HepG2 (cell line): ENCODE data around the gene C1orf21. TPM values are rescaled to one million over a fixed set of nuclear protein-coding genes. Genes with fewer than 3 reads are reported as not detected.

Source experiments
- ATAC-seq: fragments of 200-7000 bp; cut with Tn5 transposase; 3 replicates; pipeline ENCODE4 v1.9.1; 2020; ENCODE audit warnings: mild to moderate bottlenecking, moderate library complexity
- Bru-seq: library from RNA; stranded (reverse); fragments of 400-500 nt; gene quantifications from one replicate; lab custom pipeline; 2021; lab: Mats Ljungman, UMichigan
- BruChase-seq, 2 experiments: library from RNA; stranded (reverse); fragments of 400-500 nt; gene quantifications; one replicate each; lab custom pipeline; 2021; lab: Mats Ljungman, UMichigan
- BruUV-seq: library from RNA; stranded (reverse); fragments of 400-500 nt; replicated peaks from 2 replicates; lab custom pipeline; 2021; lab: Mats Ljungman, UMichigan
- CTCF ChIA-PET: fragments of 300-600 bp; formaldehyde crosslinking; extraction: SDS; loops from one replicate; lab custom pipeline; 2021; ENCODE audit warnings: low total read pairs, inconsistent platforms, low intra/inter-chr PET ratio; lab: Yijun Ruan, JAX
- POLR2A ChIA-PET: fragments of 350-600 bp; sonication (Branson Sonifier 250); formaldehyde crosslinking; loops from one replicate; lab custom pipeline; 2020; ENCODE audit warnings: antibody characterized with exemption, inconsistent platforms; lab: Yijun Ruan, JAX
- DNase-seq: peaks from one replicate; pipeline ENCODE4 v3.0.0-alpha.2; 2015; ENCODE audit warnings: low spot score
- FAIRE-seq: peaks from 3 replicates; lab custom pipeline; 2011; peaks lifted over from hg19 to GRCh38; lab: Jason Lieb, UNC
- H2AFZ ChIP-seq: one replicate; pipeline ENCODE4 v1.6.1; 2011; ENCODE audit warnings: low read length, inconsistent platforms
- H3K27ac ChIP-seq: fragments of 300-600 bp; 3 replicates; pipeline ENCODE4 v1.8.0; 2011; ENCODE audit warnings: mixed run types, mild to moderate bottlenecking, mixed read lengths, low read length, inconsistent platforms; ENCODE audit not compliant: insufficient read depth; ENCODE audit errors: extremely low read length
- H3K27me3 ChIP-seq, 2 experiments: fragments of 200-600 bp in 1 of 2; 2 replicates in 1 of 2; 3 replicates in 1 of 2; pipeline versions ENCODE4 v1.6.0 to v1.8.0; 2011; ENCODE audit warnings: low read length in 2 of 2, mild to moderate bottlenecking in 2 of 2, moderate library complexity in 2 of 2, inconsistent platforms in 1 of 2; ENCODE audit not compliant: insufficient read depth in 2 of 2, control insufficient read depth in 1 of 2
- H3K36me3 ChIP-seq, 2 experiments: fragments of 200-600 bp in 1 of 2; replicated peaks in 1 of 2; 2 replicates in 1 of 2; 3 replicates in 1 of 2; pipeline versions ENCODE4 v1.5.1 to v1.8.0; 2011; ENCODE audit warnings: low read length in 2 of 2, inconsistent platforms in 1 of 2; ENCODE audit not compliant: insufficient read depth in 2 of 2, control insufficient read depth in 1 of 2
- H3K4me1 ChIP-seq: 2 replicates; pipeline ENCODE4 v1.5.1; 2012; ENCODE audit warnings: low read length, inconsistent platforms; ENCODE audit not compliant: insufficient read depth
- H3K4me2 ChIP-seq: 2 replicates; pipeline ENCODE4 v1.6.0; 2011; ENCODE audit warnings: low read depth, low read length, inconsistent platforms
- H3K4me3 ChIP-seq, 3 experiments: fragments of 200-600 bp in 1 of 3; sonication (generic), shearing (Covaris generic) in 1 of 3; replicated peaks in 1 of 3; 2 replicates each; pipeline ENCODE4 v1.5.1; 2011 to 2016; ENCODE audit warnings: low read length in 3 of 3, inconsistent platforms in 2 of 3, low read depth in 2 of 3, mild to moderate bottlenecking in 2 of 3, control low read depth in 1 of 3, mixed read lengths in 1 of 3; ENCODE audit not compliant: insufficient read depth in 1 of 3
- H3K79me2 ChIP-seq: one replicate; pipeline ENCODE4 v1.6.1; 2011; ENCODE audit warnings: low read length, inconsistent platforms; ENCODE audit not compliant: insufficient read depth
- H3K9ac ChIP-seq: 2 replicates; pipeline ENCODE4 v1.6.0; 2011; ENCODE audit warnings: mild to moderate bottlenecking, low read depth, low read length, inconsistent platforms; ENCODE audit not compliant: insufficient read depth
- H3K9me3 ChIP-seq: 2 replicates; pipeline ENCODE4 v1.5.1; 2012; ENCODE audit warnings: mild to moderate bottlenecking, low read length
- H4K20me1 ChIP-seq: 2 replicates; pipeline ENCODE4 v1.6.0; 2011; ENCODE audit warnings: inconsistent platforms, mild to moderate bottlenecking, low read length, moderate library complexity; ENCODE audit not compliant: insufficient read depth
- CHD4 ChIP-seq: fragments of 200-600 bp; sonication (generic); IDR thresholded peaks from 2 replicates; pipeline ENCODE4 v1.7.0; 2017; ENCODE audit warnings: mild to moderate bottlenecking, low read length, borderline replicate concordance
- HNRNPLL ChIP-seq: fragments of 200-400 bp; formaldehyde crosslinking; IDR thresholded peaks from 2 replicates; pipeline ENCODE4 v1.6.1; 2017; ENCODE audit warnings: mild to moderate bottlenecking, low read depth, low read length; ENCODE audit not compliant: poor library complexity, severe bottlenecking
- IKZF4 ChIP-seq: sonication (generic); formaldehyde crosslinking; IDR thresholded peaks from 2 replicates; pipeline ENCODE4 v1.5.1; 2020; ENCODE audit warnings: borderline replicate concordance, mild to moderate bottlenecking, low read depth, missing genetic modification reagents; ENCODE audit errors: not compliant biosample characterization
- ISX ChIP-seq: sonication (generic); formaldehyde crosslinking; conservative IDR thresholded peaks from 2 replicates; pipeline ENCODE4 v1.5.0; 2020; ENCODE audit warnings: missing genetic modification reagents
- MAFF ChIP-seq: IDR thresholded peaks from 2 replicates; pipeline ENCODE4 v1.6.1; 2011; ENCODE audit warnings: low read depth, low read length, improper control_type of control experiment
- NR1H2 ChIP-seq: sonication (generic); formaldehyde crosslinking; IDR thresholded peaks from 2 replicates; pipeline ENCODE4 v1.8.1; 2022; ENCODE audit warnings: low read depth, missing genetic modification reagents, borderline replicate concordance
- SPEN ChIP-seq: sonication (generic); formaldehyde crosslinking; IDR thresholded peaks from 2 replicates; pipeline ENCODE4 v1.5.1; 2020; ENCODE audit warnings: low read depth, mild to moderate bottlenecking, missing genetic modification reagents
- STAG1 ChIP-seq: sonication (generic); formaldehyde crosslinking; IDR thresholded peaks from 2 replicates; pipeline ENCODE4 v1.4.0; 2020; ENCODE audit warnings: missing genetic modification reagents
- ZFX ChIP-seq: sonication (generic); formaldehyde crosslinking; IDR thresholded peaks from 2 replicates; pipeline ENCODE4 v1.4.0; 2020; ENCODE audit warnings: mild to moderate bottlenecking, low read depth, missing genetic modification reagents, moderate library complexity
- ZFY ChIP-seq: sonication (generic); formaldehyde crosslinking; IDR thresholded peaks from 2 replicates; pipeline ENCODE4 v1.4.0; 2020; ENCODE audit warnings: missing genetic modification reagents
- ZNF572 ChIP-seq: sonication (generic); formaldehyde crosslinking; IDR thresholded peaks from 2 replicates; pipeline ENCODE4 v1.5.1; 2020; ENCODE audit warnings: mild to moderate bottlenecking, missing genetic modification reagents
- WGBS: methylation state at CpG from one replicate; pipeline ENCODE4 v1.1.6; 2017; ENCODE audit warnings: low lambda C conversion rate; 5-methylcytosine and 5-hydroxymethylcytosine counted together
- in situ Hi-C: cut with HindIII; loops from 2 replicates; pipeline ENCODE4 v1.10.0; 2017; ENCODE audit warnings: low pct_unique_long_range_greater_than_20kb; ENCODE audit not compliant: extremely low pct_ligation_motif_present
- intact Hi-C: fragments of 100-400 bp; cut with micrococcal nuclease; formaldehyde crosslinking; loops from one replicate; pipeline ENCODE4 v1.10.0; 2022; ENCODE audit not compliant: unreplicated experiment
- long read RNA-seq, 2 experiments: library from RNA in 1 of 2; library from polyadenylated mRNA in 1 of 2; stranded (forward) in 1 of 2; unstranded in 1 of 2; transcript quantifications; one replicate each; pipeline ENCODE4 v2.0.0, GENCODE V29; 2019 to 2022
- polyA minus RNA-seq, 3 experiments: library from RNA; depleted of rRNA, polyadenylated mRNA; stranded (reverse); fragments of >200 nt; gene quantifications; 2 replicates each; pipeline ENCODE4 v1.2.3, GENCODE V29; 2011; ENCODE audit warnings: low replicate concordance in 1 of 3
- polyA plus RNA-seq, 8 experiments: library from polyadenylated mRNA; depleted of rRNA in 3 of 8; stranded (reverse) in 7 of 8; unstranded in 1 of 8; fragments of >200 nt; fragmentation: Illumina TruSeq in 4 of 8; extraction: Trizol in 4 of 8; gene quantifications; 2 replicates each; pipeline versions ENCODE4 v1.2.1 to v1.2.3, GENCODE V29; 2011 to 2016; ENCODE audit warnings: low read depth in 4 of 8, missing spikeins in 1 of 8, mixed read lengths in 1 of 8; ENCODE audit not compliant: insufficient read depth in 1 of 8
- total RNA-seq, 5 experiments: library from RNA; depleted of rRNA; stranded (reverse); fragments of >200 nt; fragmentation: Illumina TruSeq; extraction: Trizol; gene quantifications; 2 replicates each; pipeline ENCODE4 v1.2.3, GENCODE V29; 2016; ENCODE audit warnings: low read depth in 1 of 5
- TF ChIP-seq, protein P1 (sequence below): sonication (generic); formaldehyde crosslinking; IDR thresholded peaks from 2 replicates; pipeline ENCODE4 v1.9.0; 2021; ENCODE audit warnings: mild to moderate bottlenecking, missing genetic modification reagents

C1orf21 gene, protein sequence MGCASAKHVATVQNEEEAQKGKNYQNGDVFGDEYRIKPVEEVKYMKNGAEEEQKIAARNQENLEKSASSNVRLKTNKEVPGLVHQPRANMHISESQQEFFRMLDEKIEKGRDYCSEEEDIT
- total RNA-seq (2016; rRNA removed; fragmentation: Illumina TruSeq; extraction: Trizol) = not detected in 2 replicates
- not detected in 2 replicates for total RNA-seq (2016; cell fraction: cytosol; rRNA removed; fragmentation: Illumina TruSeq; extraction: Trizol; ENCODE audit: low read depth)
- total RNA-seq (2016; cell fraction: insoluble cytoplasmic fraction; rRNA removed; fragmentation: Illumina TruSeq; extraction: Trizol) = not detected in 2 replicates
- total RNA-seq (2016; cell fraction: membrane; rRNA removed; fragmentation: Illumina TruSeq; extraction: Trizol) = not detected in 2 replicates
- not detected in 2 replicates for total RNA-seq (2016; cell fraction: nucleus; rRNA removed; fragmentation: Illumina TruSeq; extraction: Trizol)
- polyA plus RNA-seq (2011; rRNA removed) = not detected in 2 replicates
- polyA plus RNA-seq (2011; cell fraction: cytosol; rRNA removed) = not detected in 2 replicates
- polyA plus RNA-seq (2011; cell fraction: nucleus; rRNA removed) = not detected in 2 replicates
- not detected in 2 replicates for polyA plus RNA-seq (2012)
- not detected in 2 replicates for polyA plus RNA-seq (2016; cell fraction: cytosol; fragmentation: Illumina TruSeq; extraction: Trizol; ENCODE audit: low read depth)
- polyA plus RNA-seq (2016; cell fraction: insoluble cytoplasmic fraction; fragmentation: Illumina TruSeq; extraction: Trizol; ENCODE audit: low read depth) = not detected in 2 replicates
- polyA plus RNA-seq (2016; cell fraction: membrane; fragmentation: Illumina TruSeq; extraction: Trizol; ENCODE audit: low read depth) = not detected in 2 replicates
- not detected in 2 replicates for polyA plus RNA-seq (2016; cell fraction: nucleus; fragmentation: Illumina TruSeq; extraction: Trizol; ENCODE audit: insufficient read depth, low read depth)
- not detected in 2 replicates for polyA minus RNA-seq (2011; rRNA and poly(A)+ RNA removed; ENCODE audit: low replicate concordance)
- not detected in 2 replicates for polyA minus RNA-seq (2011; cell fraction: cytosol; rRNA and poly(A)+ RNA removed)
- not detected in 2 replicates for polyA minus RNA-seq (2011; cell fraction: nucleus; rRNA and poly(A)+ RNA removed)
- Bru-seq, nascent RNA = percentile 8 among the genes with signal in this experiment
- BruChase-seq, experiment 1, labeled RNA remaining after a 6-hour chase = percentile 4 among the genes with signal in this experiment
- percentile 5 among the genes with signal in this experiment for BruChase-seq, experiment 2, labeled RNA remaining after a 2-hour chase
- long read RNA-seq, experiment 1 = 0 reads
- long read RNA-seq, experiment 2 = 0 reads

DNA sequence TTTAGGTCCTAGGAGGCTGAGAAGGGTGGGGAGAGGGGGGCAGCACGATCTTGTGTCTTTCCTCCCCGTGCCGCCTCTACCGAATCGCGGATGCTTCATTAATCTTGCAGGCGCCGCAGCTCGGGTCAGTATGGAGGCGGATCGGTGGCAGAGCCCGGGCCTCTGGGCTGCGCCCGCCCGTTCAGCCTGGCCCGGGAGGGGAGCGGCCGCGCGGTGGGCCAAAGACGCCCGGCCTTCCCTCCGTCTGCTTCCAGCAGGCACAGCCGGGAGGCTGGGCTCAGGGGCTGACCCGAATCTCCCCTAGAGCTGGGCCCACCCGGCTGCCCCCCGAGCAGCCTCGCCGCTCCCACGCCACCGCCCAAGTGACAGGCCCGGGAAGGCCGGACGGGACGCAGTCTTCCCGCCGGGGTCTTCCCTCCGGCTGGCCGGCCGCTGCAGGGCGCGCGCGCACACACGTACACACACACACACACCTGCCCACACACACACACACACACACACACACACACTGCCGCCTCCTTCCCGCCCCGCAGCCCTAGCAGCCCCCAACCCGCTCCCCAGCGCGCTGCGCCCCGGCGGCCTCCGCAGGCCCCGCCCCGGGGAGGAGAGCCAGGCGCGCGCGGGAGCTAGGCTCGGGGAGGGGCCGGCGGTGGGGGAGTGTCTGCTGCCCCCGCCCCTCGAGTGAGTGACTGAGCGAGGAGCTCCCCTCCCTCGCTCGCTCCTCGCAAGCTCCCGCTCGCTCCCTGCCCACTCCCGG is at the start of gene C1orf21:
Gene C1orf21 (plus strand): TSS at position 718 of the 757 bp plus-strand sequence. CDS start 90,481 bp downstream, outside the sequence.
- 0% methylated on average over 1 of the region's 73 CpGs for WGBS
- no peak within 1 kb of the TSS for H3K9ac ChIP-seq
- CTCF ChIA-PET = no interaction called here
- peak within 1 kb of the TSS; percentile 58 to 73 (median 65); a peak in 5 of 6 replicates for H3K4me3 ChIP-seq
- FAIRE-seq (no peak), ATAC-seq (peak; percentile 92), DNase-seq (no peak)
- H3K27me3 ChIP-seq = peaks cover 5 to 53% of the 10 kb centered on the region in 2 experiments
- H3K79me2 ChIP-seq = no peaks in the 10 kb centered on the region
- intact Hi-C loops (loop anchor here (1.0 kb wide), 1 partner anchor 106 kb away; no protein-coding TSS in a partner anchor), in situ Hi-C loops (no loop called here)
- POLR2A ChIA-PET = no interaction called here
- no peaks in the 10 kb centered on the region for H3K36me3 ChIP-seq
- no TSS peak for BruUV-seq
- H3K9me3 ChIP-seq = no peaks in the 10 kb centered on the region
- no peaks in the 10 kb centered on the region for H4K20me1 ChIP-seq
- H2AFZ ChIP-seq = no peak within 1 kb of the TSS
- H3K27ac ChIP-seq = no peak within 1 kb of the TSS
- H3K4me2 ChIP-seq = peak within 1 kb of the TSS; percentile 67
- peaks cover 17% of the 10 kb centered on the region for H3K4me1 ChIP-seq
- no peak for TF ChIP-seq CHD4
- TF ChIP-seq NR1H2 (CRISPR knock-in tag) = no peak
- TF ChIP-seq SPEN (CRISPR knock-in tag) = peak; percentile 33; the same call in 1 of the 2 replicates
- no peak for TF ChIP-seq MAFF
- TF ChIP-seq STAG1 (CRISPR knock-in tag) = no peak
- peak; percentile 45; the same call in 1 of the 2 replicates for TF ChIP-seq ZFY
- TF ChIP-seq ZFX (CRISPR knock-in tag) = peak; percentile 55
- peak; percentile 9 for TF ChIP-seq HNRNPLL
- TF ChIP-seq, protein P1, sequence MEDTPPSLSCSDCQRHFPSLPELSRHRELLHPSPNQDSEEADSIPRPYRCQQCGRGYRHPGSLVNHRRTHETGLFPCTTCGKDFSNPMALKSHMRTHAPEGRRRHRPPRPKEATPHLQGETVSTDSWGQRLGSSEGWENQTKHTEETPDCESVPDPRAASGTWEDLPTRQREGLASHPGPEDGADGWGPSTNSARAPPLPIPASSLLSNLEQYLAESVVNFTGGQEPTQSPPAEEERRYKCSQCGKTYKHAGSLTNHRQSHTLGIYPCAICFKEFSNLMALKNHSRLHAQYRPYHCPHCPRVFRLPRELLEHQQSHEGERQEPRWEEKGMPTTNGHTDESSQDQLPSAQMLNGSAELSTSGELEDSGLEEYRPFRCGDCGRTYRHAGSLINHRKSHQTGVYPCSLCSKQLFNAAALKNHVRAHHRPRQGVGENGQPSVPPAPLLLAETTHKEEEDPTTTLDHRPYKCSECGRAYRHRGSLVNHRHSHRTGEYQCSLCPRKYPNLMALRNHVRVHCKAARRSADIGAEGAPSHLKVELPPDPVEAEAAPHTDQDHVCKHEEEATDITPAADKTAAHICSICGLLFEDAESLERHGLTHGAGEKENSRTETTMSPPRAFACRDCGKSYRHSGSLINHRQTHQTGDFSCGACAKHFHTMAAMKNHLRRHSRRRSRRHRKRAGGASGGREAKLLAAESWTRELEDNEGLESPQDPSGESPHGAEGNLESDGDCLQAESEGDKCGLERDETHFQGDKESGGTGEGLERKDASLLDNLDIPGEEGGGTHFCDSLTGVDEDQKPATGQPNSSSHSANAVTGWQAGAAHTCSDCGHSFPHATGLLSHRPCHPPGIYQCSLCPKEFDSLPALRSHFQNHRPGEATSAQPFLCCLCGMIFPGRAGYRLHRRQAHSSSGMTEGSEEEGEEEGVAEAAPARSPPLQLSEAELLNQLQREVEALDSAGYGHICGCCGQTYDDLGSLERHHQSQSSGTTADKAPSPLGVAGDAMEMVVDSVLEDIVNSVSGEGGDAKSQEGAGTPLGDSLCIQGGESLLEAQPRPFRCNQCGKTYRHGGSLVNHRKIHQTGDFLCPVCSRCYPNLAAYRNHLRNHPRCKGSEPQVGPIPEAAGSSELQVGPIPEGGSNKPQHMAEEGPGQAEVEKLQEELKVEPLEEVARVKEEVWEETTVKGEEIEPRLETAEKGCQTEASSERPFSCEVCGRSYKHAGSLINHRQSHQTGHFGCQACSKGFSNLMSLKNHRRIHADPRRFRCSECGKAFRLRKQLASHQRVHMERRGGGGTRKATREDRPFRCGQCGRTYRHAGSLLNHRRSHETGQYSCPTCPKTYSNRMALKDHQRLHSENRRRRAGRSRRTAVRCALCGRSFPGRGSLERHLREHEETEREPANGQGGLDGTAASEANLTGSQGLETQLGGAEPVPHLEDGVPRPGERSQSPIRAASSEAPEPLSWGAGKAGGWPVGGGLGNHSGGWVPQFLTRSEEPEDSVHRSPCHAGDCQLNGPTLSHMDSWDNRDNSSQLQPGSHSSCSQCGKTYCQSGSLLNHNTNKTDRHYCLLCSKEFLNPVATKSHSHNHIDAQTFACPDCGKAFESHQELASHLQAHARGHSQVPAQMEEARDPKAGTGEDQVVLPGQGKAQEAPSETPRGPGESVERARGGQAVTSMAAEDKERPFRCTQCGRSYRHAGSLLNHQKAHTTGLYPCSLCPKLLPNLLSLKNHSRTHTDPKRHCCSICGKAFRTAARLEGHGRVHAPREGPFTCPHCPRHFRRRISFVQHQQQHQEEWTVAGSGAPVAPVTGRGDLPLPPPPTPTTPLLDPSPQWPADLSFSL (CRISPR knock-in tag) = peak; percentile 81
- TF ChIP-seq ISX = no peak
- TF ChIP-seq ZNF572 (CRISPR knock-in tag) = no peak
- TF ChIP-seq IKZF4 (CRISPR knock-in tag) = no peak
